Colonic mucosa (tissue), 4 donors: ENCODE results near the gene PCTP. TPM values are rescaled to one million over a fixed set of nuclear protein-coding genes. Genes with fewer than 3 reads are reported as not detected.

Experiments used
- DNase-seq: peaks from one replicate; pipeline ENCODE4 v3.0.0-alpha.2; 2020
- H3K27ac ChIP-seq: fragments of 200-600 bp; one replicate; pipeline ENCODE4 v1.8.0; 2021
- H3K27me3 ChIP-seq: fragments of 200-600 bp; one replicate; pipeline ENCODE4 v1.8.0; 2021
- H3K36me3 ChIP-seq: fragments of 200-600 bp; one replicate; pipeline ENCODE4 v1.8.0; 2021
- H3K4me1 ChIP-seq: fragments of 200-600 bp; one replicate; pipeline ENCODE4 v1.8.0; 2021; ENCODE audit warnings: mild to moderate bottlenecking
- H3K4me3 ChIP-seq: fragments of 200-600 bp; one replicate; pipeline ENCODE4 v1.8.0; 2021
- H3K9ac ChIP-seq, 2 donors: one replicate each; pipeline ENCODE4 v1.7.0; 2013; ENCODE audit warnings: control low read depth in 2 of 2, low read depth in 2 of 2, low read length in 2 of 2
- H3K9me3 ChIP-seq: fragments of 200-600 bp; one replicate; pipeline ENCODE4 v1.8.0; 2021
- CTCF ChIP-seq: fragments of 200-600 bp; IDR thresholded peaks from one replicate; pipeline ENCODE4 v1.8.0; 2022; ENCODE audit warnings: antibody characterized with exemption, mild to moderate bottlenecking
- intact Hi-C: fragments of 100-400 bp; cut with DNase I; formaldehyde crosslinking; loops from one replicate; pipeline ENCODE4 v1.14.1; 2022
- total RNA-seq, 2 donors: library from RNA; stranded (reverse); fragmentation: NEBNext Ultra II Directional in 1 of 2; extraction: Animal tissue kit (Norgen Biotek cat#: 25700) in 1 of 2; gene quantifications; one replicate each; pipeline ENCODE4 v1.2.1, GENCODE V29; 2021
- donor health status: healthy.
- donor health status: DM: no; HTN: no; CAD: no.
- donor health status: DM: no; HTN: no; CAD: no.

The PCTP gene
- total RNA-seq = 10 to 100 TPM; 29.0 to 35.5 TPM

DNA sequence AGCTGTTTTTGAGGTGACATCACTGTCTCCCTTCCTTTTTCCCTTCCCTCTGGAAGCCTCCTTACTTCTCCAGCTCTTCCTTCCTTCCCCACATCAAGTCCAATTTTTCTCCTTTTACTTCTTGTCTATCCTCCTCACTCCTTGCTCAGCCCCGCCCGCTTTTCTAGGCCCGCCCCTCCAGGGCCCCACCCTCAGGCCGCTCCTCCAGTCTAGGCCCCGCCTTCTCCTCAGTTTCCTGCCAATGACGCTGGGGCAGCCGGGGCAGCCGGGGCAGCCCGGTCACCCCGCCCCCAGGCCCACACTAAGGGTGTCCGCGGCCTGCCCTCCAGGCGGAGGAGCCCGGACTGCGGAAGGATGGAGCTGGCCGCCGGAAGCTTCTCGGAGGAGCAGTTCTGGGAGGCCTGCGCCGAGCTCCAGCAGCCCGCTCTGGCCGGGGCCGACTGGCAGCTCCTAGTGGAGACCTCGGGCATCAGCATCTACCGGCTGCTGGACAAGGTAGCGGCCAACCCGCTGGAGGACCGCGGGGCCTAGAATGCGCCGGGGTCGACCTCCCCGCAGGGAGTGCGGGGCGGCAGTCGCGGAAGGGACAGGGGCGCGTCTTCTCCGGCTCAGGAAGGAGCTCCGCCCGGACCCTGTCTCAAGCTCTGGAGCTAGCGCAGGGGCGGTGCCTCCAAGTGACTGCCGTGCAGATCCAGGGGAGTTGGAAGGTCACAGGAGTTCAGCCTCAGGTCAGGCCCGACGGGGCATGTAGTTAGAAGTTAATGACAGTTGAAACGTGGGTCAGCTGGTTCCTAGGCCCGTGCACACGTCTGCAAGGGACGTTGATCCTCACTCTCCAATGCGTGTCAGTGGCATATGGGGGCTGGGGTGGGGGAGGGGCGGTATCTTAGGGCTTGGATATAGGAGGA lies at the start of gene PCTP:
PCTP (plus strand) TSS at position 302 of the 908 bp plus-strand sequence; CDS start at position 355, 53 bp downstream.
- intact Hi-C loops = no loop called here
- DNase-seq = peak; percentile 97
- peak; percentile 28 for TF ChIP-seq CTCF
- no peaks in the 10 kb centered on the region for H3K36me3 ChIP-seq
- H3K27ac ChIP-seq = peak within 1 kb of the TSS; percentile 85
- H3K4me1 ChIP-seq = peaks cover 3% of the 10 kb centered on the region
- no peaks in the 10 kb centered on the region for H3K27me3 ChIP-seq
- H3K9me3 ChIP-seq = no peaks in the 10 kb centered on the region
- H3K4me3 ChIP-seq = peak within 1 kb of the TSS; percentile 77
- H3K9ac ChIP-seq = peak within 1 kb of the TSS; percentile 69 to 84

DNA sequence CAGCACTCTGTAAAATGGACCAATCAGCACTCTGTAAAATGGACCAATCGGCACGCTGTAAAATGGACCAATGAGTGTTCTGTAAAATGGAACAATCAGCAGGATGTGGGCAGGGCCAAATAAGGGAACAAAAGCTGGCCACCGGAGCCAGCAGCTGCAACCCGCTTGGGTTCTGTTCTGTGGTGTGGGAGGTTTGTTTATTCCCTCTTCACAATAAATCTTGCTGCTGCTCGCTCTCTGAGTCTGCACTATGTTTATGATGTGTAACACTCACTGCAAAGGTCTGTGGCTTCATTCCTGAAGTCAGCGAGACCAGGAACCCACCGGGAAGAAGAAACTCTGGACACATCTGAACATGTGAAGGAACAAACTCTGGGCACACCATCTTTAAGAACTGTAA lies 48.7 kb upstream of the PCTP start:
- no peak overlapping the region for H3K4me3 ChIP-seq
- H3K27me3 ChIP-seq = no peaks in the 10 kb centered on the region
- no peak for DNase-seq
- no peak for TF ChIP-seq CTCF
- H3K4me1 ChIP-seq = no peaks in the 10 kb centered on the region
- H3K9me3 ChIP-seq = no peaks in the 10 kb centered on the region
- no peak overlapping the region for H3K27ac ChIP-seq
- no peaks in the 10 kb centered on the region for H3K36me3 ChIP-seq
- no peak overlapping the region for H3K9ac ChIP-seq
- intact Hi-C loops = no loop called here

GRCh38 chr17:55704401-55704800 lies 46.5 kb upstream of the PCTP start:
- Histone ChIP-seq H3K27me3 (no peaks in the 10 kb centered on the region), H3K27ac (no peak overlapping the region), H3K36me3 (no peaks in the 10 kb centered on the region), H3K4me1 (no peaks in the 10 kb centered on the region), H3K4me3 (no peak overlapping the region), H3K9me3 (no peaks in the 10 kb centered on the region), H3K9ac (no peak overlapping the region)
- TF ChIP-seq CTCF = no peak
- intact Hi-C loops = no loop called here
- no peak for DNase-seq

DNA sequence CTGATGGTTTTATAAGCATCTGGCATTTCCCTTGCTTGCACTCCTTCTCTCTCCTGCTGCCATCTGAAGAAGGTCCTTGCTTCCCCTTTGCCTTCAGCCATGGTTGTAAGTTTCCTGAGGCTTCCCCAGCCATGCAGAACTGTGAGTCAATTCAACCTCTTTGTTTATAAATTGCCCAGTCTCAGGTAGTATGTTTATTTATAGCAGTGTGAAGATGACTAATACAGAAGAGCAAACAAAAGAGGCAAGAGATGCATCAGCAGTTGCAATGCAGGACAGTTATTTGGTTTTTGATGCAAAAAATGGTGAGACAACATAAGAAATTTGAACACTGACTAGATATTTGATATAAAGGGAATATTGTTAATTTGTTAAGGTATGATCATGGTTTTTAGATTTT lies 45.0 kb upstream of the PCTP start:
- Histone ChIP-seq H3K9me3 (no peaks in the 10 kb centered on the region), H3K4me3 (no peak overlapping the region), H3K27me3 (no peaks in the 10 kb centered on the region), H3K27ac (no peak overlapping the region), H3K36me3 (no peaks in the 10 kb centered on the region), H3K9ac (no peak overlapping the region), H3K4me1 (no peaks in the 10 kb centered on the region)
- DNase-seq = no peak
- no peak for TF ChIP-seq CTCF
- intact Hi-C loops = no loop called here

- Histone ChIP-seq H3K4me3 (no peak overlapping the region), H3K27ac (no peak overlapping the region), H3K36me3 (no peaks in the 10 kb centered on the region), H3K9me3 (no peaks in the 10 kb centered on the region), H3K9ac (no peak overlapping the region), H3K4me1 (no peaks in the 10 kb centered on the region), H3K27me3 (no peaks in the 10 kb centered on the region)
- TF ChIP-seq CTCF = no peak
- DNase-seq = no peak
- intact Hi-C loops = no loop called here
These were observed 43.8 kb upstream of the PCTP start for GRCh38 chr17:55706808-55707773.
